Ovary (tissue), 9 donors: Measurements from ENCODE around the gene SIN3A. TPM values are rescaled to one million over a fixed set of nuclear protein-coding genes. Genes with fewer than 3 reads are reported as not detected.

Experiments used
- DNase-seq, 5 donors: peaks; one replicate each; pipeline ENCODE4 v3.0.0-alpha.2; 2019 to 2020
- H3K27ac ChIP-seq, 2 donors: fragments of 200-600 bp; one replicate each; pipeline versions ENCODE4 v1.5.1 to v1.8.0; 2019 to 2022
- H3K27me3 ChIP-seq: fragments of 200-600 bp; one replicate; pipeline ENCODE4 v1.8.0; 2022
- H3K36me3 ChIP-seq: fragments of 200-600 bp; sonication (generic); one replicate; pipeline ENCODE4 v1.5.1; 2019
- H3K4me1 ChIP-seq: one replicate; pipeline ENCODE4 v1.8.1; 2013; ENCODE audit warnings: mild to moderate bottlenecking, moderate library complexity; ENCODE audit not compliant: insufficient read depth
- H3K4me3 ChIP-seq: fragments of 200-600 bp; sonication (generic); one replicate; pipeline ENCODE4 v1.5.1; 2017
- H3K9me3 ChIP-seq, 2 donors: fragments of 200-600 bp in 1 of 2; sonication (generic) in 1 of 2; one replicate each; pipeline versions ENCODE4 v1.5.1 to v1.8.1; 2013 to 2019; ENCODE audit warnings: mild to moderate bottlenecking in 1 of 2, moderate library complexity in 1 of 2
- EP300 ChIP-seq: sonication (generic); formaldehyde crosslinking; IDR thresholded peaks from one replicate; pipeline ENCODE4 v1.6.1; 2017; ENCODE audit warnings: antibody characterized with exemption
- POLR2A ChIP-seq: fragments of 450-650 bp; IDR thresholded peaks from one replicate; pipeline ENCODE4 v1.6.1; 2017; ENCODE audit warnings: antibody characterized with exemption, mild to moderate bottlenecking, moderate library complexity
- WGBS, 3 donors: extraction: QIAGEN DNeasy Blood & Tissue Kit in 1 of 3; methylation state at CpG; one replicate each; pipeline versions ENCODE4 v1.1.5 to v1.1.7; 2013 to 2017; 5-methylcytosine and 5-hydroxymethylcytosine counted together
- intact Hi-C, 4 donors: fragments of 100-400 bp; cut with DNase I; formaldehyde crosslinking; loops; one replicate each; pipeline versions ENCODE4 v1.11.0 to v1.15.1; 2022 to 2023
- polyA plus RNA-seq, 2 donors: library from polyadenylated mRNA; stranded (reverse); fragments of 200-250 nt in 1 of 2; fragments of 350-450 nt in 1 of 2; fragmentation: Illumina TruSeq in 1 of 2; extraction: RNeasy Lipid Tissue Mini Kit (QIAGEN cat#74804) in 1 of 2; gene quantifications; one replicate each; pipeline ENCODE4 v1.2.3, GENCODE V29; 2013 to 2014
- total RNA-seq, 7 donors: library from RNA; depleted of rRNA in 2 of 7; stranded (reverse); fragments of >200 nt in 2 of 7; fragmentation: NEBNext Ultra II Directional in 3 of 7; extraction: Animal tissue kit (Norgen Biotek cat#: 25700) in 3 of 7; gene quantifications; one replicate each; pipeline versions ENCODE4 v1.1.0 to v1.2.4, GENCODE V29; 2016 to 2023
- TF ChIP-seq, protein P1 (sequence below), 3 donors: fragments of 450-650 bp in 2 of 3; fragments of 200-600 bp in 1 of 3; IDR thresholded peaks; one replicate each; pipeline versions ENCODE4 v1.5.1 to v1.8.0; 2016 to 2022; ENCODE audit warnings: antibody characterized with exemption in 3 of 3, mild to moderate bottlenecking in 1 of 3
- donor health status: DM: no; HTN: no; CAD: no; lungs with moderate emphysema.
- donor health status: DM: no; HTN: no; CAD: no.
- donor health status: Bipolar disorder and iron deficiency.
- donor health status: DM: yes; HTN: yes; CAD: no.
- donor health status: DM: no; HTN: no; CAD: no.
- donor health status: DM: yes; HTN: yes; CAD: no.

SIN3A gene
- total and polyA plus RNA-seq, 9 donors: 29.3 to 115 (median 88.5) TPM

DNA sequence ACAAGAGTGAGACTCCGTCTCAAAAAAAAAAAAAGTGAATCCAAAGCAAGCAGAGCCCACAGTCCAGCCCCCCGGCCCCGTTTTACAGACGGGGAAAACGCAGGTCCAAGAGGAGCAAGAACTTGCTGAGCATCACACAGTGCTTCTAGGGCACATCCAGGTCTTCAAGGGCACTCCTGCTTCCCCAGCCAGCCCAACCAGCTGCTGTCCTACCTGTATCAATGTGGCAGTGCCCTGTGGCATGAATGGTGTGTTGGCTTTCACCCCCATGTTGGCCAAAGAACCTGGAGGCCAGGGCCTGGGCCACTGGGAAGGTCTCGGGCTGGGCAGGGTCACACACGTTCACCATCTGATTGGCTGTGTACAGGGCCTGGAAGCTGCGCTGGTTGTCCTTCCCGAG is 87.7 kb downstream of the SIN3A start:
- intact Hi-C loops: loop anchor here in 2 of 4 donors (10.0 kb wide), 2 partner anchors 261 to 331 kb away; partner anchors contain the start of gene SNUPN (in 1 of the 2)
- WGBS, 3 donors: 81 to 90% (median 86%) methylated on average over 9 of the region's 9 CpGs
- H3K36me3 ChIP-seq: no peaks in the 10 kb centered on the region

GRCh38 chr15:75362642-75363249 is 88.7 kb downstream of the SIN3A start:
- Histone ChIP-seq H3K27me3 (no peaks in the 10 kb centered on the region), H3K9me3 (no peaks in the 10 kb centered on the region), H3K27ac (no peak overlapping the region), H3K4me3 (no peak overlapping the region), H3K4me1 (peaks cover 4% of the 10 kb centered on the region), H3K36me3 (no peaks in the 10 kb centered on the region)
- TF ChIP-seq POLR2A (no peak), EP300 (no peak)
- TF ChIP-seq, protein P1, sequence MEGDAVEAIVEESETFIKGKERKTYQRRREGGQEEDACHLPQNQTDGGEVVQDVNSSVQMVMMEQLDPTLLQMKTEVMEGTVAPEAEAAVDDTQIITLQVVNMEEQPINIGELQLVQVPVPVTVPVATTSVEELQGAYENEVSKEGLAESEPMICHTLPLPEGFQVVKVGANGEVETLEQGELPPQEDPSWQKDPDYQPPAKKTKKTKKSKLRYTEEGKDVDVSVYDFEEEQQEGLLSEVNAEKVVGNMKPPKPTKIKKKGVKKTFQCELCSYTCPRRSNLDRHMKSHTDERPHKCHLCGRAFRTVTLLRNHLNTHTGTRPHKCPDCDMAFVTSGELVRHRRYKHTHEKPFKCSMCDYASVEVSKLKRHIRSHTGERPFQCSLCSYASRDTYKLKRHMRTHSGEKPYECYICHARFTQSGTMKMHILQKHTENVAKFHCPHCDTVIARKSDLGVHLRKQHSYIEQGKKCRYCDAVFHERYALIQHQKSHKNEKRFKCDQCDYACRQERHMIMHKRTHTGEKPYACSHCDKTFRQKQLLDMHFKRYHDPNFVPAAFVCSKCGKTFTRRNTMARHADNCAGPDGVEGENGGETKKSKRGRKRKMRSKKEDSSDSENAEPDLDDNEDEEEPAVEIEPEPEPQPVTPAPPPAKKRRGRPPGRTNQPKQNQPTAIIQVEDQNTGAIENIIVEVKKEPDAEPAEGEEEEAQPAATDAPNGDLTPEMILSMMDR (IDR thresholded peaks at IDR 0.05): no peak
- 79 to 93% (median 81%) methylated on average over 7 of the region's 7 CpGs for WGBS, 3 donors
- intact Hi-C loops: loop anchor here in 2 of 4 donors (10.0 kb wide), 2 partner anchors 262 to 332 kb away; partner anchors contain the start of gene SNUPN (in 1 of the 2)
- DNase-seq: no peak

More for the DNA sequence above, 87.7 kb downstream of the SIN3A start:
- no peaks in the 10 kb centered on the region for H3K27me3 ChIP-seq
- no peak overlapping the region for H3K4me3 ChIP-seq
- no peak overlapping the region for H3K27ac ChIP-seq
- peaks cover 4% of the 10 kb centered on the region for H3K4me1 ChIP-seq
- H3K9me3 ChIP-seq: no peaks in the 10 kb centered on the region
- no peak for TF ChIP-seq EP300
- TF ChIP-seq, protein P1 (IDR thresholded peaks at IDR 0.05): no peak
- no peak for TF ChIP-seq POLR2A
- DNase-seq: no peak

- no peaks in the 10 kb centered on the region for H3K36me3 ChIP-seq
- H3K27ac ChIP-seq: no peak overlapping the region
- no peaks in the 10 kb centered on the region for H3K27me3 ChIP-seq
- intact Hi-C loops: loop anchor here in 2 of 4 donors (10.0 kb wide), 2 partner anchors 263 to 333 kb away; partner anchors contain the start of gene SNUPN (in 1 of the 2)
- DNase-seq: no peak
- 85 to 87% (median 87%) methylated on average over 13 of the region's 13 CpGs for WGBS, 3 donors
- H3K4me1 ChIP-seq: no peaks in the 10 kb centered on the region
- H3K9me3 ChIP-seq: no peaks in the 10 kb centered on the region
- no peak overlapping the region for H3K4me3 ChIP-seq
- TF ChIP-seq EP300 (no peak), POLR2A (no peak)
- TF ChIP-seq, protein P1 (IDR thresholded peaks at IDR 0.05): no peak
Observed at GRCh38 chr15:75361989-75362641, 89.4 kb downstream of the SIN3A start.

DNA sequence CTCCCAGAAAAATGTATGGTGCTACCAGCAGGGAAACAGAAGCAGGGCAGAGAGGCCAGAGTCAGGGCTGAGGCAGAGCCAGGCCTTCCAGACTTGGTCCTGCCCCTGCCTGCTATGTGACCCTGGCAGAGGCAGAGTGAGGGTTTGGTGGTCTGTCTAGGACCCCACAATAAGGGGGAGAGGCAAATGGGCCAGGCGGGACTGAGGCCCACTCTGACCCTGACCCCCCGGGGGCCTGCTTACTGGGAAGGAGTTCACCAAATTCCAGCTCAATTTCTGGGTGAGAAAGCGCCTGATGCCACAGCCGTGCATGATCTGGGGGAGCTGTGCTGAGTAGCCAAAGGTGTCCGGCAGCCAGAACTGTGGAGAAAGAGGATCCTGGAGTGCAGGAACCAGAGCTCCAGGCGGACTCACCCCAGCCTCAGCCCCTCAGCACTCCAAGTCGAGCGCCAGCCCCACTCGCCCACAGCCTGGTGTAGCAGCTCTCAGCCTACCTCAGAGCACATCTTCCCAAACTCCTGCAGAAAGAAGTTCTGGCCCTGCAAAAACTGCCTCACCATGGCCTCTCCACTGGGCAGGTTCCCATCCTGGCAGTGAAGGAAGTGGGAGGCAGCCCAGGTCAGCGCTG is 90.0 kb downstream of the SIN3A start:
- Histone ChIP-seq H3K27ac (no peak overlapping the region), H3K9me3 (no peaks in the 10 kb centered on the region), H3K36me3 (no peaks in the 10 kb centered on the region), H3K27me3 (no peaks in the 10 kb centered on the region), H3K4me3 (no peak overlapping the region), H3K4me1 (no peaks in the 10 kb centered on the region)
- DNase-seq: no peak
- intact Hi-C loops: loop anchor here in 2 of 4 donors (10.0 kb wide), 2 partner anchors 263 to 333 kb away; partner anchors contain the start of gene SNUPN (in 1 of the 2)
- WGBS, 3 donors: 88 to 89% (median 89%) methylated on average over 10 of the region's 10 CpGs
- no peak for TF ChIP-seq EP300
- TF ChIP-seq, protein P1 (IDR thresholded peaks at IDR 0.05): no peak
- TF ChIP-seq POLR2A: no peak
